ENCODE results near the gene FHIT.
"Not testable (repeated sequence)": the region's sequence is repeated elsewhere in the genome, so short reads cannot be mapped to it uniquely, and the experiment has no call there.

FHIT gene

DNA sequence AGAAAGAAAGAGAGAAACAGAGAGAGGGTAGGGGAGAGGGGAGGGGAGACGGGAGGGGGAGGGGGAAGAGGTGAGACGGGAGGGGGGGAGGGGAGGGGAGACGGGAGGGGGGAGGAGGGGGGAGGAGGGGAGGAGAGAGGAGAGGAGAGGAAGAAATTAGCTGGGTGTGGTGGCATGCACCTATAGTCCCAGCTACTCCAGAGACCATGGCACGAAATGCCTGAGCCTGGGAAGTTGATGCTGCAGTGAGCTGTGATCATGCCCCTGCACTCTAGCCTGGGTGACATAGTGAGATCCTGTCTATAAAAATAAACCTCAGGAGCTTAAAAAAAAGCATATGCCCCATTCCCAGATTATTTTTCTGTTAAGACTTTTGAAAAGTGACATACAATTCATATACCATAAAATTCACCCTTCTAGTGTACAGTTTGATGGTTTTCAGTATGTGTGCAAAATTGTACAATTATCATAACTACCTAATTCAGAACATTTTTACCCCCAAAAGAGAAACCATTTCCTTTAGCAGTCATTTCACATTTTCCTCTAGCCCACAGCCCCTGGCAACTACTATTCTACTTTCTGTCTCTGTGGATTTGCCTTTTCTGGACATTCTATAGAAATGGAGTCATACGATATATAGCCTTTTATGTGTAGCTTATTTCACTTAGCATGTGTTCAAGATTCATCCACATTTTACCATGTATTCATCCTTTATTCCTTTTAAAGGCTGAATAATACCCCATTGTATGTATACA lies 699.6 kb downstream of the FHIT start:
- no peaks in the 10 kb centered on the region for H3K36me3 ChIP-seq (ENCODE audit: control insufficient read depth in 5 of 5, insufficient read depth in 5 of 5, low read length in 5 of 5)
- H3K27me3 ChIP-seq (ENCODE audit: control insufficient read depth in 5 of 5, insufficient read depth in 4 of 5, low read length in 5 of 5): no peaks in the 10 kb centered on the region
- H3K9me3 ChIP-seq (ENCODE audit: control insufficient read depth in 5 of 5, low read length in 5 of 5): no peaks in the 10 kb centered on the region
- H3K9ac ChIP-seq (ENCODE audit: low read length in 5 of 5): no peak overlapping the region
- no peak overlapping the region for H3K4me3 ChIP-seq (ENCODE audit: low read depth in 1 of 5, low read length in 5 of 5)
- no peak overlapping the region for H3K27ac ChIP-seq (ENCODE audit: low read depth, low read length)
- H3K4me1 ChIP-seq (ENCODE audit: control insufficient read depth in 5 of 5, insufficient read depth in 5 of 5, low read length in 5 of 5): no peaks in the 10 kb centered on the region

DNA sequence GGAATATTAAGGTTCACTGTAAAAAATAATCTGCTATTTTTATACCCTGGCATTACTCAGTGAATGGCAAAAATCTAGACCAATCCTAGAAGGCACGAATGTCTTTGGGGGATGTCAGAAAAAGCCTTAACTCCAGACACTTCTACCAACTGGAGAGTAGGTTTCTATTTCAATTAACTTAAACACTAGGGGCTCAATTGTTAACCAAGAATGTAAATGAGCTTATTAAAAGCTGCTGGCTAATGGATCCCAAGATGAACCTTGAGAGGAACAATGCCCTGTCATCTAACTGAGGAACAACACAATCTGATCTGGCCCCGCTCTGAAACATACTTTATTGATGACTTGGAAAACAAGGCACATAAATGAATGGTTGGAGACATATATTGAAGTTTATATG lies 701.4 kb downstream of the FHIT start:
- H3K4me3 ChIP-seq (ENCODE audit: low read depth in 1 of 5, low read length in 5 of 5): no peak overlapping the region
- no peaks in the 10 kb centered on the region for H3K27me3 ChIP-seq (ENCODE audit: control insufficient read depth in 5 of 5, insufficient read depth in 4 of 5, low read length in 5 of 5)
- H3K36me3 ChIP-seq (ENCODE audit: control insufficient read depth in 5 of 5, insufficient read depth in 5 of 5, low read length in 5 of 5): no peaks in the 10 kb centered on the region
- H3K4me1 ChIP-seq (ENCODE audit: control insufficient read depth in 5 of 5, insufficient read depth in 5 of 5, low read length in 5 of 5): no peaks in the 10 kb centered on the region
- H3K27ac ChIP-seq (ENCODE audit: low read depth, low read length): no peak overlapping the region
- H3K9ac ChIP-seq (ENCODE audit: low read length in 5 of 5): no peak overlapping the region
- no peaks in the 10 kb centered on the region for H3K9me3 ChIP-seq (ENCODE audit: control insufficient read depth in 5 of 5, low read length in 5 of 5)

DNA sequence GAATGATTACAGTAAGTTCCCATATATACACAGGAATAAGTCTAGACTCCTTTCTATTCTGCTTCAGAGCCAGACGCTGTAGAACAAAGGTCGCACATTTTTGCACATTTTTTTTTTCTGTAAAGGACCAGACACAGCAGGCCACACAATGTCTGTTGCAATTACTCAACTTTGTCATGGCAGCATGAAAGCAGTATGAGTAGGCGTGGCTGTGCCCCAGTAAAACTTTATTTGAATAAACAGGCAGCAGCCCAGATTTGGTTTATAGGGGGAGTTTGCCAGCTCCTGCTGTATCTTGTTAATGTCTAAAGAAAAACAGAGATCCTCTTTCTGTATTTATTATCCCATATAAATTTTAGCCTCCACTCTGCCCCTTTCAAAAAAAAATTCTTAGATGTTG lies 708.3 kb downstream of the FHIT start:
- peaks cover 0 to 7% (median 0%) of the 10 kb centered on the region in 5 donors for H3K4me1 ChIP-seq (ENCODE audit: control insufficient read depth in 5 of 5, insufficient read depth in 5 of 5, low read length in 5 of 5)
- no peaks in the 10 kb centered on the region for H3K9me3 ChIP-seq (ENCODE audit: control insufficient read depth in 5 of 5, low read length in 5 of 5)
- no peaks in the 10 kb centered on the region for H3K27me3 ChIP-seq (ENCODE audit: control insufficient read depth in 5 of 5, insufficient read depth in 4 of 5, low read length in 5 of 5)
- H3K9ac ChIP-seq (ENCODE audit: low read length in 5 of 5): no peak overlapping the region
- no peak overlapping the region for H3K27ac ChIP-seq (ENCODE audit: low read depth, low read length)
- no peak overlapping the region for H3K4me3 ChIP-seq (ENCODE audit: low read depth in 1 of 5, low read length in 5 of 5)
- no peaks in the 10 kb centered on the region for H3K36me3 ChIP-seq (ENCODE audit: control insufficient read depth in 5 of 5, insufficient read depth in 5 of 5, low read length in 5 of 5)

- H3K9me3 ChIP-seq (ENCODE audit: control insufficient read depth in 5 of 5, low read length in 5 of 5); H3K9ac ChIP-seq (ENCODE audit: low read length in 5 of 5); H3K27me3 ChIP-seq (ENCODE audit: control insufficient read depth in 5 of 5, insufficient read depth in 4 of 5, low read length in 5 of 5); H3K27ac ChIP-seq (ENCODE audit: low read depth, low read length); H3K4me3 ChIP-seq (ENCODE audit: low read depth in 1 of 5, low read length in 5 of 5); H3K4me1 ChIP-seq (ENCODE audit: control insufficient read depth in 5 of 5, insufficient read depth in 5 of 5, low read length in 5 of 5); H3K36me3 ChIP-seq (ENCODE audit: control insufficient read depth in 5 of 5, insufficient read depth in 5 of 5, low read length in 5 of 5): not testable (repeated sequence)
Measured at GRCh38 chr3:60539394-60539793, 711.9 kb downstream of the FHIT start.

DNA sequence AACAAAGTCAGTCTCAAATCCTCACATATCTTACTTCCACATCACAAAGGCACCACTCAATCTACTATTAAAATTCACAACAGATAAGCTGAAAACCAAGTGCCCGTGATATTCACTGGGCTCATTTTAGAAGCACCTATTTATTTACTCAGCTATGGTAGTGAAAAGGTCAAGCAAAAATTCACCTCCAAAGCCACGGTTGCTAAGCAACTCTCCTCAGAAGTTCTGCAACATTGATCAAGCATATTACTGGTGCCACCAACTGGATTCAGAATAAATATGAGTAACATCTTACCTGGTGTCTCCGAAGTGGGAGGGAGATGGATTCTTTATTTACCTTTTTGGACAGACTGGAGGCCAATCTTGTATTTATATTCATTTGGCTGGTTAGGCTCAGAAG lies 714.8 kb downstream of the FHIT start:
- Histone ChIP-seq H3K27ac (ENCODE audit: low read depth, low read length) (no peak overlapping the region), H3K4me1 (ENCODE audit: control insufficient read depth in 5 of 5, insufficient read depth in 5 of 5, low read length in 5 of 5) (no peaks in the 10 kb centered on the region), H3K4me3 (ENCODE audit: low read depth in 1 of 5, low read length in 5 of 5) (no peak overlapping the region), H3K9me3 (ENCODE audit: control insufficient read depth in 5 of 5, low read length in 5 of 5) (no peaks in the 10 kb centered on the region), H3K9ac (ENCODE audit: low read length in 5 of 5) (no peak overlapping the region), H3K36me3 (ENCODE audit: control insufficient read depth in 5 of 5, insufficient read depth in 5 of 5, low read length in 5 of 5) (no peaks in the 10 kb centered on the region), H3K27me3 (ENCODE audit: control insufficient read depth in 5 of 5, insufficient read depth in 4 of 5, low read length in 5 of 5) (no peaks in the 10 kb centered on the region)

- Histone ChIP-seq H3K9me3 (ENCODE audit: control insufficient read depth in 5 of 5, low read length in 5 of 5) (no peaks in the 10 kb centered on the region), H3K9ac (ENCODE audit: low read length in 5 of 5) (no peak overlapping the region), H3K36me3 (ENCODE audit: control insufficient read depth in 5 of 5, insufficient read depth in 5 of 5, low read length in 5 of 5) (no peaks in the 10 kb centered on the region), H3K4me1 (ENCODE audit: control insufficient read depth in 5 of 5, insufficient read depth in 5 of 5, low read length in 5 of 5) (no peaks in the 10 kb centered on the region), H3K4me3 (ENCODE audit: low read depth in 1 of 5, low read length in 5 of 5) (no peak overlapping the region), H3K27me3 (ENCODE audit: control insufficient read depth in 5 of 5, insufficient read depth in 4 of 5, low read length in 5 of 5) (no peaks in the 10 kb centered on the region), H3K27ac (ENCODE audit: low read depth, low read length) (no peak overlapping the region)
Measured at GRCh38 chr3:60531759-60532158, 719.5 kb downstream of the FHIT start.

- Histone ChIP-seq H3K27ac (ENCODE audit: low read depth, low read length) (no peak overlapping the region), H3K4me1 (ENCODE audit: control insufficient read depth in 5 of 5, insufficient read depth in 5 of 5, low read length in 5 of 5) (peaks cover 0 to under 1% (median 0%) of the 10 kb centered on the region in 5 donors), H3K27me3 (ENCODE audit: control insufficient read depth in 5 of 5, insufficient read depth in 4 of 5, low read length in 5 of 5) (no peaks in the 10 kb centered on the region), H3K9me3 (ENCODE audit: control insufficient read depth in 5 of 5, low read length in 5 of 5) (peaks cover 0 to 5% (median 0%) of the 10 kb centered on the region in 5 donors), H3K9ac (ENCODE audit: low read length in 5 of 5) (no peak overlapping the region), H3K4me3 (ENCODE audit: low read depth in 1 of 5, low read length in 5 of 5) (no peak overlapping the region), H3K36me3 (ENCODE audit: control insufficient read depth in 5 of 5, insufficient read depth in 5 of 5, low read length in 5 of 5) (no peaks in the 10 kb centered on the region)
Measured at GRCh38 chr3:60528651-60529050, 722.6 kb downstream of the FHIT start.

GRCh38 chr3:60523536-60523935 lies 727.7 kb downstream of the FHIT start:
- Histone ChIP-seq H3K27me3 (ENCODE audit: control insufficient read depth in 5 of 5, insufficient read depth in 4 of 5, low read length in 5 of 5) (no peaks in the 10 kb centered on the region), H3K4me1 (ENCODE audit: control insufficient read depth in 5 of 5, insufficient read depth in 5 of 5, low read length in 5 of 5) (peaks cover 0 to 7% (median 0%) of the 10 kb centered on the region in 5 donors), H3K4me3 (ENCODE audit: low read depth in 1 of 5, low read length in 5 of 5) (no peak overlapping the region), H3K9ac (ENCODE audit: low read length in 5 of 5) (no peak overlapping the region), H3K36me3 (ENCODE audit: control insufficient read depth in 5 of 5, insufficient read depth in 5 of 5, low read length in 5 of 5) (no peaks in the 10 kb centered on the region), H3K9me3 (ENCODE audit: control insufficient read depth in 5 of 5, low read length in 5 of 5) (peaks cover 0 to 5% (median 0%) of the 10 kb centered on the region in 5 donors), H3K27ac (ENCODE audit: low read depth, low read length) (no peak overlapping the region)

- Histone ChIP-seq H3K27me3 (ENCODE audit: control insufficient read depth in 5 of 5, insufficient read depth in 4 of 5, low read length in 5 of 5) (no peaks in the 10 kb centered on the region), H3K9me3 (ENCODE audit: control insufficient read depth in 5 of 5, low read length in 5 of 5) (peaks cover 0 to 9% (median 4%) of the 10 kb centered on the region in 5 donors), H3K36me3 (ENCODE audit: control insufficient read depth in 5 of 5, insufficient read depth in 5 of 5, low read length in 5 of 5) (no peaks in the 10 kb centered on the region)
Measured at GRCh38 chr3:60517134-60517533, 734.1 kb downstream of the FHIT start.

DNA sequence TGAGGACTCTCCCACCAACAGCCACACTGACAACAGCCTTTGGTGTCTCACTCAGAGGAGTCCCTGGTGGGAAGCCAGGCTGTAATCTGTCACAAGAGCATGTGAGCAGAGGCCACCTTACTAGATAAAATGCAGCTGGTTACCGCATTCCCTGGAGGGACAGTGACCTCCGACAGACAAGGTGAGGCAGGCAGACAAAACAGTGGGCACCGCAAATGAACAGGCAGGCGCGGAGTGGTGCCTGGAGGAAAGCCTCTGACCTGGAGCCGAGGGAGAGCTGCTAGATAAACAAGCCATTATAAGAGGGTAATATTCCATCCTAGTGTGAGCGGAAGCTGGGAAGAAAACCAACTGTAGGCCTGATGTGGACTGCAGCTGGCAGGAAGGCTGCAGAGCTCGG lies 736.4 kb downstream of the FHIT start:
- H3K4me1 ChIP-seq (ENCODE audit: control insufficient read depth in 5 of 5, insufficient read depth in 5 of 5, low read length in 5 of 5): peaks cover 0 to 11% (median 0%) of the 10 kb centered on the region in 5 donors
- H3K4me3 ChIP-seq (ENCODE audit: low read depth in 1 of 5, low read length in 5 of 5): no peak overlapping the region
- H3K36me3 ChIP-seq (ENCODE audit: control insufficient read depth in 5 of 5, insufficient read depth in 5 of 5, low read length in 5 of 5): no peaks in the 10 kb centered on the region
- peaks cover 0 to 10% (median 4%) of the 10 kb centered on the region in 5 donors for H3K9me3 ChIP-seq (ENCODE audit: control insufficient read depth in 5 of 5, low read length in 5 of 5)
- no peaks in the 10 kb centered on the region for H3K27me3 ChIP-seq (ENCODE audit: control insufficient read depth in 5 of 5, insufficient read depth in 4 of 5, low read length in 5 of 5)
- no peak overlapping the region for H3K9ac ChIP-seq (ENCODE audit: low read length in 5 of 5)
- H3K27ac ChIP-seq (ENCODE audit: low read depth, low read length): no peak overlapping the region

More at GRCh38 chr3:60517134-60517533, 734.1 kb downstream of the FHIT start:
- Histone ChIP-seq H3K4me3 (ENCODE audit: low read depth in 1 of 5, low read length in 5 of 5) (no peak overlapping the region), H3K27ac (ENCODE audit: low read depth, low read length) (no peak overlapping the region), H3K9ac (ENCODE audit: low read length in 5 of 5) (no peak overlapping the region), H3K4me1 (ENCODE audit: control insufficient read depth in 5 of 5, insufficient read depth in 5 of 5, low read length in 5 of 5) (peaks cover 0 to 11% (median 0%) of the 10 kb centered on the region in 5 donors)
